K562 (cell line): Measurements from ENCODE around the gene GUF1.

Source experiments
- ARHGAP35 ChIP-seq: fragments of 450-650 bp; IDR thresholded peaks from 2 replicates; pipeline ENCODE4 v1.6.1; 2018; ENCODE audit not compliant: partially characterized antibody
- BHLHE40 ChIP-seq: IDR thresholded peaks from 2 replicates; pipeline ENCODE4 v1.6.1; 2011; ENCODE audit warnings: low read length, improper control_type of control experiment
- HOMEZ ChIP-seq: fragments of 250-450 bp; sonication (Bioruptor Pico); IDR thresholded peaks from 2 replicates; pipeline ENCODE4 v1.4.0; 2020; ENCODE audit warnings: mild to moderate bottlenecking, moderate library complexity
- POLR2AphosphoS5 ChIP-seq: IDR thresholded peaks from 2 replicates; pipeline ENCODE4 v1.6.1; 2011; ENCODE audit warnings: mild to moderate bottlenecking, low read depth, low read length, moderate library complexity; ENCODE audit not compliant: control insufficient read depth, insufficient read depth
- RBM14 ChIP-seq: fragments of 200-400 bp; formaldehyde crosslinking; IDR thresholded peaks from 2 replicates; pipeline ENCODE4 v1.6.1; 2018; ENCODE audit warnings: low read depth, mild to moderate bottlenecking, low read length, moderate library complexity, borderline replicate concordance; ENCODE audit not compliant: insufficient read depth
- TAF15 ChIP-seq: fragments of 200-400 bp; formaldehyde crosslinking; IDR thresholded peaks from 2 replicates; pipeline ENCODE4 v1.6.1; 2017; ENCODE audit warnings: mild to moderate bottlenecking, low read depth, low read length, moderate library complexity
- TF ChIP-seq, protein P1 (sequence below): fragments of 250-450 bp; sonication (Bioruptor Pico); IDR thresholded peaks from 2 replicates; pipeline ENCODE4 v1.4.0; 2020
- TF ChIP-seq, protein P2 (sequence below): sonication (generic); IDR thresholded peaks from 2 replicates; pipeline ENCODE4 v1.6.1; 2016

DNA sequence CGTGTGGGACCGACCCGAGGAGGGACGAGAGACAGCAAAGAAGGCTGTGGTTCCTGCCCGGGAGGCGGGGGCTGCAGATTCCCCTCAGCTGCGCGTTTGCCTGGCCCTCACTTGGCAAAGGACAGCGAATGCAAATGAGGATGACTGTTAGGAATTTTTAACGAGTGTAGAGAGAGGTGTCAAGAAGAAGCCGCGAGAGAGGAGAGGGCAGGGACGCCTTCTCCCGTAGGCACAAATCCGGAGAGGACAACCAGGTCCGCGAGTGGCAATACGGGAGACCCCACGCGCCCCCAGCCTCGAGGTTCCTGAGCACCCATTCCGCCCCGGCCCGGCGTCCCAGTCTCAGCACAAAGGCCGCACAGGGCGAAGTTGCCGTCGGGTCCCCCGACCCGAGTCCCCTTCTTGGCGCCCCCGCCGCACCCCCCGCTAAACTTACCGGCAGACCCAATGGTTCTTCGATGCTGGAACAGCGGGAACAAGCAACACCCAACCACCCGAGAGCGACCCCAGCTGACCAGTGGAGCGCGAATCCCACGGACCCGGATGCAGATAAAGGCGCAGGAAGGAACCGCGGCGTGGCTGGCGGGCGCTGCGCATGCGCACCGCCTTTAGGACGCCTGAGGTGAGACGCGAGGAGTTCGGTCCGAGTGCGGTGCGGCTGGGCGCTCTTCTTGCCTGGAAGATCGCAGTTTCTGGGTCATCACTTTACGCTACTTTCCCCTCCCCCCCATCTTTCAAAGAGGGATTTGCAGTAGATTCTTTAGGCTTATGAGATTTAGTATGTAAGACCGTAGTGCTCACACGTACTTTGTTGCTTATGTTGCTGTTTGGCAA is 48.0 kb downstream of the GUF1 start, which contains the start of gene GNPDA2:
- peak; percentile 73; the same call in 1 of the 2 replicates for TF ChIP-seq POLR2AphosphoS5
- no peak for TF ChIP-seq TAF15
- TF ChIP-seq HOMEZ (CRISPR knock-in tag): no peak
- TF ChIP-seq ARHGAP35: no peak
- TF ChIP-seq, protein P1, sequence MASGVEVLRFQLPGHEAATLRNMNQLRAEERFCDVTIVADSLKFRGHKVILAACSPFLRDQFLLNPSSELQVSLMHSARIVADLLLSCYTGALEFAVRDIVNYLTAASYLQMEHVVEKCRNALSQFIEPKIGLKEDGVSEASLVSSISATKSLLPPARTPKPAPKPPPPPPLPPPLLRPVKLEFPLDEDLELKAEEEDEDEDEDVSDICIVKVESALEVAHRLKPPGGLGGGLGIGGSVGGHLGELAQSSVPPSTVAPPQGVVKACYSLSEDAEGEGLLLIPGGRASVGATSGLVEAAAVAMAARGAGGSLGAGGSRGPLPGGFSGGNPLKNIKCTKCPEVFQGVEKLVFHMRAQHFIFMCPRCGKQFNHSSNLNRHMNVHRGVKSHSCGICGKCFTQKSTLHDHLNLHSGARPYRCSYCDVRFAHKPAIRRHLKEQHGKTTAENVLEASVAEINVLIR (CRISPR knock-in tag): no peak
- TF ChIP-seq, protein P2, sequence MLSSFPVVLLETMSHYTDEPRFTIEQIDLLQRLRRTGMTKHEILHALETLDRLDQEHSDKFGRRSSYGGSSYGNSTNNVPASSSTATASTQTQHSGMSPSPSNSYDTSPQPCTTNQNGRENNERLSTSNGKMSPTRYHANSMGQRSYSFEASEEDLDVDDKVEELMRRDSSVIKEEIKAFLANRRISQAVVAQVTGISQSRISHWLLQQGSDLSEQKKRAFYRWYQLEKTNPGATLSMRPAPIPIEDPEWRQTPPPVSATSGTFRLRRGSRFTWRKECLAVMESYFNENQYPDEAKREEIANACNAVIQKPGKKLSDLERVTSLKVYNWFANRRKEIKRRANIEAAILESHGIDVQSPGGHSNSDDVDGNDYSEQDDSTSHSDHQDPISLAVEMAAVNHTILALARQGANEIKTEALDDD: no peak
- no peak for TF ChIP-seq RBM14
- TF ChIP-seq BHLHE40: no peak
